Measurements from ENCODE around the gene ATP1B1. TPM values are rescaled to one million over a fixed set of nuclear protein-coding genes. Genes with fewer than 3 reads are reported as not detected.

ATP1B1 gene
- total and polyA plus RNA-seq, 2 of the 13 experiments (the other 11 are each of a cell fraction or from before 2014, with no cell fraction given), result 134 to 135 TPM

DNA sequence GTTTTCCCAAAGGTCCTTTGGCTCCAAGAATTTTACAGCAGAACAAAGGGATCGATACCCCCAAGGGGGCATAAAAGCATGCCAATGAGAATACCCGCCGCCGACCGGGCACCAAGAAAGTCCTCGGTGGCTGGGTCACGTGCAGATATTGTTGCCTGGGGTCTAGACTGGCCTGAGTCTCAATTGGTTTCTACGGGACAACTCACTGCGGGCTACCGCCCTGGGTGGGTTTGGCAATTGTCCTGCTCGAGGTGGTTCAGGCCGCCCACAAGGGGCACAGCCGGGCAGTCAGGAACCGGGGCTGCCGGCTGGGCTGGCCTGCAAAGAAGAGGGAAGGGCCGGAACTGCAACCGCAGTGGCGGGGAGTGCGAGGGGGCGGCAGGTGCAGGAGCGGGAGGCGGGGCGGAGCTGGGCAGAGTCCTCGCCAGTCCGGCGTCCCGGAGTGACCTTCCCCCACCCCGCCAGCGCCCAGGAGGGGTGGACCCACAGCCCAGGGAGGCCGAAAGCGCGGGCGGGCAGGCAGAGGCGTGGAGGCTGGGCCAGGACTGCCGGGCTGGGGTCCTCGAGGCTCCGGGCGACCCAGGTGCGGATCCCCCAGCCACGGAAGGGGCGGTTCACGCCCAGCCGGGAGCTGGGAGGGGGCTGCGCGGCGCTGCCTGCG is 926 bp upstream of the ATP1B1 start (continued):
- TF ChIP-seq ESRRA (CRISPR knock-in tag; IDR thresholded peaks at IDR 0.05; ENCODE audit: low read depth), result peak; percentile 80; the same call in 1 of the 2 replicates
- TF ChIP-seq TMF1 (CRISPR knock-in tag; IDR thresholded peaks at IDR 0.05; ENCODE audit: low read depth), result peak; percentile 67; the same call in 1 of the 2 replicates
- TF ChIP-seq ATF7-NPFF (CRISPR knock-in tag; IDR thresholded peaks at IDR 0.05; ENCODE audit: low read depth), result peak; percentile 80
- TF ChIP-seq ZNF761 (CRISPR knock-in tag; conservative IDR thresholded peaks at IDR 0.05), result peak; percentile 81; the same call in 1 of the 2 replicates
- no peak for TF ChIP-seq NFE2L1 (CRISPR knock-in tag; IDR thresholded peaks at IDR 0.05; ENCODE audit: borderline replicate concordance)
- 0 out of 2 replicates have a peak, but pooled peaks have one; percentile 5 for TF ChIP-seq ZNF33B (CRISPR knock-in tag; IDR thresholded peaks at IDR 0.05)
- TF ChIP-seq, protein P1, sequence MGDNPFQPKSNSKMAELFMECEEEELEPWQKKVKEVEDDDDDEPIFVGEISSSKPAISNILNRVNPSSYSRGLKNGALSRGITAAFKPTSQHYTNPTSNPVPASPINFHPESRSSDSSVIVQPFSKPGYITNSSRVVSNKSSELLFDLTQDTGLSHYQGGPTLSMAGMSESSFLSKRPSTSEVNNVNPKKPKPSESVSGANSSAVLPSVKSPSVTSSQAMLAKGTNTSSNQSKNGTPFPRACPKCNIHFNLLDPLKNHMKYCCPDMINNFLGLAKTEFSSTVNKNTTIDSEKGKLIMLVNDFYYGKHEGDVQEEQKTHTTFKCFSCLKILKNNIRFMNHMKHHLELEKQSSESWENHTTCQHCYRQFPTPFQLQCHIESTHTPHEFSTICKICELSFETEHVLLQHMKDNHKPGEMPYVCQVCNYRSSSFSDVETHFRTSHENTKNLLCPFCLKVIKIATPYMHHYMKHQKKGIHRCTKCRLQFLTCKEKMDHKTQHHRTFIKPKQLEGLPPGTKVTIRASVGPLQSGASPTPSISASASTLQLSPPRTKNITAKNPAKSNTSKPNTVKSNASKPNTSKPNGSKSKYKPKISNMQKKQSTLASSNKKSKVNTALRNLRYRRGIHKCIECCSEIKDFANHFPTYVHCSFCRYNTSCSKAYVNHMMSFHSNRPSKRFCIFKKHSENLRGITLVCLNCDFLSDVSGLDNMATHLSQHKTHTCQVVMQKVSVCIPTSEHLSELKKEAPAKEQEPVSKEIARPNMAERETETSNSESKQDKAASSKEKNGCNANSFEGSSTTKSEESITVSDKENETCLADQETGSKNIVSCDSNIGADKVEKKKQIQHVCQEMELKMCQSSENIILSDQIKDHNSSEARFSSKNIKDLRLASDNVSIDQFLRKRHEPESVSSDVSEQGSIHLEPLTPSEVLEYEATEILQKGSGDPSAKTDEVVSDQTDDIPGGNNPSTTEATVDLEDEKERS (CRISPR knock-in tag; IDR thresholded peaks at IDR 0.05), result peak; percentile 15; the same call in 1 of the 2 replicates
- 0 out of 2 replicates have a peak, but pooled peaks have one; percentile 4 for TF ChIP-seq ZNF510 (CRISPR knock-in tag; IDR thresholded peaks at IDR 0.05; ENCODE audit: low read depth)
- TF ChIP-seq U2AF1 (optimal IDR thresholded peaks at IDR 0.05; ENCODE audit: low read depth, low read length), result no peak
- no peak for TF ChIP-seq KAT2B (IDR thresholded peaks at IDR 0.05; ENCODE audit: borderline replicate concordance, low read depth, low read length)
- TF ChIP-seq, protein P2, sequence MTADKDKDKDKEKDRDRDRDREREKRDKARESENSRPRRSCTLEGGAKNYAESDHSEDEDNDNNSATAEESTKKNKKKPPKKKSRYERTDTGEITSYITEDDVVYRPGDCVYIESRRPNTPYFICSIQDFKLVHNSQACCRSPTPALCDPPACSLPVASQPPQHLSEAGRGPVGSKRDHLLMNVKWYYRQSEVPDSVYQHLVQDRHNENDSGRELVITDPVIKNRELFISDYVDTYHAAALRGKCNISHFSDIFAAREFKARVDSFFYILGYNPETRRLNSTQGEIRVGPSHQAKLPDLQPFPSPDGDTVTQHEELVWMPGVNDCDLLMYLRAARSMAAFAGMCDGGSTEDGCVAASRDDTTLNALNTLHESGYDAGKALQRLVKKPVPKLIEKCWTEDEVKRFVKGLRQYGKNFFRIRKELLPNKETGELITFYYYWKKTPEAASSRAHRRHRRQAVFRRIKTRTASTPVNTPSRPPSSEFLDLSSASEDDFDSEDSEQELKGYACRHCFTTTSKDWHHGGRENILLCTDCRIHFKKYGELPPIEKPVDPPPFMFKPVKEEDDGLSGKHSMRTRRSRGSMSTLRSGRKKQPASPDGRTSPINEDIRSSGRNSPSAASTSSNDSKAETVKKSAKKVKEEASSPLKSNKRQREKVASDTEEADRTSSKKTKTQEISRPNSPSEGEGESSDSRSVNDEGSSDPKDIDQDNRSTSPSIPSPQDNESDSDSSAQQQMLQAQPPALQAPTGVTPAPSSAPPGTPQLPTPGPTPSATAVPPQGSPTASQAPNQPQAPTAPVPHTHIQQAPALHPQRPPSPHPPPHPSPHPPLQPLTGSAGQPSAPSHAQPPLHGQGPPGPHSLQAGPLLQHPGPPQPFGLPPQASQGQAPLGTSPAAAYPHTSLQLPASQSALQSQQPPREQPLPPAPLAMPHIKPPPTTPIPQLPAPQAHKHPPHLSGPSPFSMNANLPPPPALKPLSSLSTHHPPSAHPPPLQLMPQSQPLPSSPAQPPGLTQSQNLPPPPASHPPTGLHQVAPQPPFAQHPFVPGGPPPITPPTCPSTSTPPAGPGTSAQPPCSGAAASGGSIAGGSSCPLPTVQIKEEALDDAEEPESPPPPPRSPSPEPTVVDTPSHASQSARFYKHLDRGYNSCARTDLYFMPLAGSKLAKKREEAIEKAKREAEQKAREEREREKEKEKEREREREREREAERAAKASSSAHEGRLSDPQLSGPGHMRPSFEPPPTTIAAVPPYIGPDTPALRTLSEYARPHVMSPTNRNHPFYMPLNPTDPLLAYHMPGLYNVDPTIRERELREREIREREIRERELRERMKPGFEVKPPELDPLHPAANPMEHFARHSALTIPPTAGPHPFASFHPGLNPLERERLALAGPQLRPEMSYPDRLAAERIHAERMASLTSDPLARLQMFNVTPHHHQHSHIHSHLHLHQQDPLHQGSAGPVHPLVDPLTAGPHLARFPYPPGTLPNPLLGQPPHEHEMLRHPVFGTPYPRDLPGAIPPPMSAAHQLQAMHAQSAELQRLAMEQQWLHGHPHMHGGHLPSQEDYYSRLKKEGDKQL (CRISPR knock-in tag; IDR thresholded peaks at IDR 0.05; ENCODE audit: low read depth), result peak; percentile 55; the same call in 1 of the 2 replicates
- TF ChIP-seq MAZ (IDR thresholded peaks at IDR 0.05; ENCODE audit: borderline replicate concordance, low read depth, low read length), result peak; percentile 90
- TF ChIP-seq MAZ (CRISPR knock-in tag; IDR thresholded peaks at IDR 0.05; ENCODE audit: low read depth), result peak; percentile 77; the same call in 1 of the 2 replicates
- TF ChIP-seq, protein P3, sequence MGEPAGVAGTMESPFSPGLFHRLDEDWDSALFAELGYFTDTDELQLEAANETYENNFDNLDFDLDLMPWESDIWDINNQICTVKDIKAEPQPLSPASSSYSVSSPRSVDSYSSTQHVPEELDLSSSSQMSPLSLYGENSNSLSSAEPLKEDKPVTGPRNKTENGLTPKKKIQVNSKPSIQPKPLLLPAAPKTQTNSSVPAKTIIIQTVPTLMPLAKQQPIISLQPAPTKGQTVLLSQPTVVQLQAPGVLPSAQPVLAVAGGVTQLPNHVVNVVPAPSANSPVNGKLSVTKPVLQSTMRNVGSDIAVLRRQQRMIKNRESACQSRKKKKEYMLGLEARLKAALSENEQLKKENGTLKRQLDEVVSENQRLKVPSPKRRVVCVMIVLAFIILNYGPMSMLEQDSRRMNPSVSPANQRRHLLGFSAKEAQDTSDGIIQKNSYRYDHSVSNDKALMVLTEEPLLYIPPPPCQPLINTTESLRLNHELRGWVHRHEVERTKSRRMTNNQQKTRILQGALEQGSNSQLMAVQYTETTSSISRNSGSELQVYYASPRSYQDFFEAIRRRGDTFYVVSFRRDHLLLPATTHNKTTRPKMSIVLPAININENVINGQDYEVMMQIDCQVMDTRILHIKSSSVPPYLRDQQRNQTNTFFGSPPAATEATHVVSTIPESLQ (CRISPR knock-in tag; conservative IDR thresholded peaks at IDR 0.05), result 0 out of 2 replicates have a peak, but pooled peaks have one; percentile 30
- no peak for TF ChIP-seq ADNP (CRISPR knock-in tag; IDR thresholded peaks at IDR 0.05)
- 0 out of 2 replicates have a peak, but pooled peaks have one; percentile 45 for TF ChIP-seq ZNF468 (CRISPR knock-in tag; IDR thresholded peaks at IDR 0.05)
- TF ChIP-seq GATAD1 (CRISPR knock-in tag; IDR thresholded peaks at IDR 0.05), result no peak; the same call in 1 of the 2 replicates
- peak; percentile 42; the same call in 1 of the 2 replicates for TF ChIP-seq ZNF460 (CRISPR knock-in tag; IDR thresholded peaks at IDR 0.05; ENCODE audit: borderline replicate concordance)
- TF ChIP-seq ZNF24 (IDR thresholded peaks at IDR 0.05), result no peak
